GM12878 (cell line): ENCODE data around the gene CYP4F8. TPM values are rescaled to one million over a fixed set of nuclear protein-coding genes. Genes with fewer than 3 reads are reported as not detected.

Experiments used
- ATAC-seq: fragments of 200-7000 bp; cut with Tn5 transposase; 3 replicates; pipeline ENCODE4 v1.9.1; 2020; ENCODE audit warnings: mild to moderate bottlenecking, moderate library complexity
- BruUV-seq: library from RNA; stranded (reverse); fragments of 400-500 nt; replicated peaks from 2 replicates; lab custom pipeline; 2021; lab: Mats Ljungman, UMichigan
- CTCF ChIA-PET: fragments of 300-600 bp; sonication (Branson Sonifier 250); formaldehyde crosslinking; extraction: SDS; loops from one replicate; lab custom pipeline; 2021; ENCODE audit warnings: inconsistent platforms; lab: Yijun Ruan, JAX
- POLR2A ChIA-PET: fragments of 350-600 bp; formaldehyde crosslinking; extraction: SDS; loops from one replicate; lab custom pipeline; 2021; ENCODE audit warnings: inconsistent platforms; lab: Charles Lee
- RAD21 ChIA-PET: fragments of 300-600 bp; sonication (Branson Sonifier 250); formaldehyde crosslinking; loops from one replicate; lab custom pipeline; 2023; ENCODE audit warnings: antibody characterized with exemption; ENCODE audit not compliant: unreplicated experiment; lab: Charles Lee
- SMC1A ChIA-PET: fragments of 300-600 bp; sonication (Branson Sonifier 250); formaldehyde crosslinking; loops from one replicate; lab custom pipeline; 2023; ENCODE audit not compliant: unreplicated experiment, uncharacterized antibody; lab: Charles Lee
- DNase-seq: peaks from one replicate; pipeline ENCODE4 v3.0.0-alpha.2; 2011; ENCODE audit warnings: low read depth, low spot score
- FAIRE-seq: peaks from 3 replicates; lab custom pipeline; 2011; peaks lifted over from hg19 to GRCh38; lab: Jason Lieb, UNC
- H2AFZ ChIP-seq: 2 replicates; pipeline ENCODE4 v1.6.0; 2011; ENCODE audit warnings: low read depth, low read length, control low read depth; ENCODE audit not compliant: control insufficient read depth
- H3K27ac ChIP-seq: 2 replicates; pipeline ENCODE4 v1.5.1; 2011; ENCODE audit warnings: control low read depth; ENCODE audit not compliant: control insufficient read depth, insufficient read depth
- H3K27me3 ChIP-seq, 2 experiments: replicated peaks in 1 of 2; 2 replicates each; pipeline versions ENCODE4 v1.6.0 to v1.6.1; 2011; ENCODE audit warnings: low read length in 1 of 2; ENCODE audit not compliant: control insufficient read depth in 2 of 2, insufficient read depth in 2 of 2
- H3K36me3 ChIP-seq, 2 experiments: 2 replicates each; pipeline ENCODE4 v1.5.1; 2011; ENCODE audit warnings: low read length in 1 of 2; ENCODE audit not compliant: control insufficient read depth in 2 of 2, insufficient read depth in 2 of 2
- H3K4me1 ChIP-seq: 2 replicates; pipeline ENCODE4 v1.6.1; 2011; ENCODE audit warnings: mild to moderate bottlenecking, low read length, moderate library complexity, mixed read lengths; ENCODE audit not compliant: control insufficient read depth, insufficient read depth
- H3K4me2 ChIP-seq: 2 replicates; pipeline ENCODE4 v1.6.0; 2011; ENCODE audit warnings: control low read depth; ENCODE audit not compliant: control insufficient read depth, insufficient read depth
- H3K4me3 ChIP-seq: fragments of 200-600 bp; sonication (generic); 2 replicates; pipeline ENCODE4 v1.5.1; 2016
- H3K79me2 ChIP-seq: 2 replicates; pipeline ENCODE4 v1.6.0; 2011; ENCODE audit warnings: low read length; ENCODE audit not compliant: control insufficient read depth, insufficient read depth
- H3K9ac ChIP-seq: 2 replicates; pipeline ENCODE4 v1.8.0; 2011; ENCODE audit warnings: low read length, control low read depth, mixed read lengths; ENCODE audit not compliant: control insufficient read depth, insufficient read depth
- H3K9me3 ChIP-seq: replicated peaks from 3 replicates; pipeline ENCODE4 v1.5.1; 2011; ENCODE audit warnings: mild to moderate bottlenecking, low read length; ENCODE audit not compliant: control insufficient read depth, insufficient read depth
- H4K20me1 ChIP-seq: 2 replicates; pipeline ENCODE4 v1.6.0; 2011; ENCODE audit not compliant: control insufficient read depth, insufficient read depth
- BHLHE40 ChIP-seq, 2 experiments: fragments of 450-650 bp in 1 of 2; IDR thresholded peaks; 2 replicates each; pipeline ENCODE4 v1.6.1; 2011 to 2017; ENCODE audit warnings: low read depth in 2 of 2, borderline replicate concordance in 1 of 2, improper control_type of control experiment in 1 of 2, low read length in 1 of 2, mild to moderate bottlenecking in 1 of 2
- CBX5 ChIP-seq: sonication (generic); IDR thresholded peaks from 2 replicates; pipeline ENCODE4 v1.6.1; 2016; ENCODE audit warnings: low read depth, moderate library complexity, mild to moderate bottlenecking, inconsistent platforms
- EED ChIP-seq: sonication (generic); IDR thresholded peaks from 2 replicates; pipeline ENCODE4 v1.6.1; 2016; ENCODE audit warnings: antibody characterized with exemption, low read depth
- HDAC6 ChIP-seq: fragments of 200-600 bp; sonication (generic); IDR thresholded peaks from one replicate; pipeline ENCODE4 v1.8.0; 2017; ENCODE audit warnings: antibody characterized with exemption; ENCODE audit not compliant: unreplicated experiment
- LARP7 ChIP-seq: fragments of 450-650 bp; IDR thresholded peaks from 2 replicates; pipeline ENCODE4 v1.6.1; 2017; ENCODE audit warnings: mild to moderate bottlenecking
- NRF1 ChIP-seq: conservative IDR thresholded peaks from 2 replicates; pipeline ENCODE4 v1.6.1; 2011; ENCODE audit warnings: mild to moderate bottlenecking, low read depth, low read length, improper control_type of control experiment
- SREBF1 ChIP-seq: IDR thresholded peaks from 2 replicates; pipeline ENCODE4 v1.6.1; 2012; ENCODE audit warnings: mild to moderate bottlenecking, low read length
- STAT3 ChIP-seq: IDR thresholded peaks from 2 replicates; pipeline ENCODE4 v1.6.1; 2011; ENCODE audit warnings: low read depth, low read length, improper control_type of control experiment
- TARDBP ChIP-seq: IDR thresholded peaks from 2 replicates; pipeline ENCODE4 v1.6.1; 2016; ENCODE audit warnings: borderline replicate concordance
- YBX1 ChIP-seq: fragments of 450-650 bp; IDR thresholded peaks from 2 replicates; pipeline ENCODE4 v1.6.1; 2016; ENCODE audit warnings: antibody characterized with exemption
- ZNF274 ChIP-seq: IDR thresholded peaks from one replicate; pipeline ENCODE4 v1.8.0; 2011; ENCODE audit not compliant: insufficient read length, insufficient read depth
- ZZZ3 ChIP-seq: IDR thresholded peaks from 2 replicates; pipeline ENCODE4 v1.6.1; 2011; ENCODE audit warnings: low read depth; ENCODE audit not compliant: control insufficient read depth, insufficient read length
- WGBS: methylation state at CpG from one replicate; pipeline ENCODE4 v1.1.6; 2016; ENCODE audit warnings: low lambda C conversion rate; ENCODE audit not compliant: insufficient replicate concordance, insufficient coverage; ENCODE audit errors: missing lambda C conversion rate; 5-methylcytosine and 5-hydroxymethylcytosine counted together
- in situ Hi-C: fragments of 300-500 bp; cut with MboI; formaldehyde crosslinking; loops from 9 replicates; pipeline ENCODE4 v1.14.3; 2018; ENCODE audit warnings: mixed read lengths
- intact Hi-C: fragments of 100-400 bp; cut with micrococcal nuclease; formaldehyde crosslinking; loops from one replicate; pipeline ENCODE4 v1.14.2; 2022; ENCODE audit not compliant: unreplicated experiment
- polyA plus RNA-seq, 11 experiments: library from polyadenylated mRNA; depleted of rRNA in 4 of 11; unstranded in 6 of 11; stranded (reverse) in 5 of 11; fragments of >200 nt; fragmentation: Nextera tagmentation in 4 of 11; fragmentation: Illumina TruSeq in 1 of 11; extraction: Ambion mirVana in 4 of 11; extraction: Trizol in 1 of 11; gene quantifications; 1 replicate in 1 of 11; 2 replicates in 10 of 11; pipeline versions ENCODE4 v1.2.1 to v1.2.3, GENCODE V29; 2011 to 2016; ENCODE audit warnings: inconsistent platforms in 2 of 11, missing spikeins in 2 of 11, low read depth in 1 of 11
- total RNA-seq, 4 experiments: library from RNA; depleted of rRNA in 3 of 4; stranded (reverse); fragments of >200 nt in 3 of 4; fragmentation: Illumina TruSeq in 1 of 4; extraction: Trizol in 1 of 4; gene quantifications; 2 replicates each; pipeline versions ENCODE4 v1.2.1 to v1.2.3, GENCODE V29; 2013 to 2021
- TF ChIP-seq, protein P1 (sequence below): fragments of 450-650 bp; IDR thresholded peaks from 2 replicates; pipeline ENCODE4 v1.6.1; 2018; ENCODE audit warnings: mild to moderate bottlenecking, low read depth, moderate library complexity; ENCODE audit not compliant: partially characterized antibody
- TF ChIP-seq, protein P2 (sequence below): fragments of 450-650 bp; IDR thresholded peaks from 2 replicates; pipeline ENCODE4 v1.6.1; 2017; ENCODE audit warnings: mild to moderate bottlenecking, moderate library complexity

The CYP4F8 gene
- total and polyA plus RNA-seq, 10 of the 15 experiments (the other 5 are each of a cell fraction or from before 2014, with no cell fraction given) = not detected

DNA sequence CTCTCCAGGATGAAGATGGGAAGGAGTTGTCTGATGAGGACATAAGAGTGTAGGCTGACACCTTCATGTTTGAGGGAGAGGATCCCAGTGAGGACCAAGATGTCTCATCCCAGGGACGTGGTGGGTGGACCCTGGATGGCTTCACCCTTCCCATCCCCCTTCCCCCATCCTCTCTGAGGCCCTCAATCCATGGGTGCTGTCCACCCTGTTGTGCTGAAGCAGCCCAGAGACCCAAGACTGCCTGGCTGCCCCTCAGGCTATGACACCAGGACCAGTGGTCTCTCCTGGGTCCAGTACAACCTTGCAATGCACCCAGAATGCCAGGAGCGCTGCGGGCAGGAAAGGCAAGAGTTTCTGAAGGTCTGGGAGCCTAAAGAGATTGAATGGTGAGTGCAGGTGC, 54.4 kb downstream of the CYP4F8 start (continued):
- TF ChIP-seq, protein P1, sequence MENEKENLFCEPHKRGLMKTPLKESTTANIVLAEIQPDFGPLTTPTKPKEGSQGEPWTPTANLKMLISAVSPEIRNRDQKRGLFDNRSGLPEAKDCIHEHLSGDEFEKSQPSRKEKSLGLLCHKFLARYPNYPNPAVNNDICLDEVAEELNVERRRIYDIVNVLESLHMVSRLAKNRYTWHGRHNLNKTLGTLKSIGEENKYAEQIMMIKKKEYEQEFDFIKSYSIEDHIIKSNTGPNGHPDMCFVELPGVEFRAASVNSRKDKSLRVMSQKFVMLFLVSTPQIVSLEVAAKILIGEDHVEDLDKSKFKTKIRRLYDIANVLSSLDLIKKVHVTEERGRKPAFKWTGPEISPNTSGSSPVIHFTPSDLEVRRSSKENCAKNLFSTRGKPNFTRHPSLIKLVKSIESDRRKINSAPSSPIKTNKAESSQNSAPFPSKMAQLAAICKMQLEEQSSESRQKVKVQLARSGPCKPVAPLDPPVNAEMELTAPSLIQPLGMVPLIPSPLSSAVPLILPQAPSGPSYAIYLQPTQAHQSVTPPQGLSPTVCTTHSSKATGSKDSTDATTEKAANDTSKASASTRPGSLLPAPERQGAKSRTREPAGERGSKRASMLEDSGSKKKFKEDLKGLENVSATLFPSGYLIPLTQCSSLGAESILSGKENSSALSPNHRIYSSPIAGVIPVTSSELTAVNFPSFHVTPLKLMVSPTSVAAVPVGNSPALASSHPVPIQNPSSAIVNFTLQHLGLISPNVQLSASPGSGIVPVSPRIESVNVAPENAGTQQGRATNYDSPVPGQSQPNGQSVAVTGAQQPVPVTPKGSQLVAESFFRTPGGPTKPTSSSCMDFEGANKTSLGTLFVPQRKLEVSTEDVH = no peak

DNA sequence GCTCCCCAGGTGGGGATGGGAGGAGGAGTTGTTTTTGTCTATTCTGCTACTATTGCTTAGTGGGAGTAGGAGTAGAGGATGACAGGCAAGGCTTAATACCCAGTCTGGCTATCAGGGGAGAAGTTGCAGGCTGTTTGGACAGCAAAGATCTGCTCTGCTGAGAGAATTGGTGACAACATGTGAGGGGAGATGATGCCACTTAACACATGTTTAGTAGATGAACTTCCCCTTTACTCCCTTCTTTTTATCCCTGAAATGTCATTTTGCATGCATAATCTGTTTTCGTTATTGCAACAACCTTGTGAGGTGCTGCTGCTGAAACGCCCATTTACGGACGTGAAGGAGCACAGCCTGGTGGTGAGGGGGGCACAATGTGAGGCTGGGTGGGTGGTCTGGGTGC, 54.9 kb downstream of the CYP4F8 start:
- no peak overlapping the region for H3K4me3 ChIP-seq
- no peaks in the 10 kb centered on the region for H3K4me1 ChIP-seq
- ChIA-PET SMC1A (no interaction called here), CTCF (no interaction called here), RAD21 (no interaction called here), POLR2A (no interaction called here)
- 23% methylated on average over 4 of the region's 4 CpGs for WGBS
- intact Hi-C loops = no loop called here
- H4K20me1 ChIP-seq = no peaks in the 10 kb centered on the region
- no peaks in the 10 kb centered on the region for H3K36me3 ChIP-seq
- H3K27me3 ChIP-seq = no peaks in the 10 kb centered on the region
- H3K4me2 ChIP-seq = no peak overlapping the region
- H3K9me3 ChIP-seq = no peaks in the 10 kb centered on the region
- in situ Hi-C loops = loop anchor here (5.0 kb wide), 1 partner anchor 107 kb away; no protein-coding TSS in a partner anchor
- TF ChIP-seq NRF1 (no peak), STAT3 (no peak), LARP7 (no peak), EED (no peak), BHLHE40 (IDR thresholded peaks at IDR 0.05; ENCODE audit: borderline replicate concordance in 1 of 2, low read depth in 2 of 2, low read length in 1 of 2) (no peak), YBX1 (no peak), TARDBP (no peak), ZNF274 (no peak), ZZZ3 (no peak), HDAC6 (no peak), CBX5 (no peak), SREBF1 (no peak)
- TF ChIP-seq, protein P2, sequence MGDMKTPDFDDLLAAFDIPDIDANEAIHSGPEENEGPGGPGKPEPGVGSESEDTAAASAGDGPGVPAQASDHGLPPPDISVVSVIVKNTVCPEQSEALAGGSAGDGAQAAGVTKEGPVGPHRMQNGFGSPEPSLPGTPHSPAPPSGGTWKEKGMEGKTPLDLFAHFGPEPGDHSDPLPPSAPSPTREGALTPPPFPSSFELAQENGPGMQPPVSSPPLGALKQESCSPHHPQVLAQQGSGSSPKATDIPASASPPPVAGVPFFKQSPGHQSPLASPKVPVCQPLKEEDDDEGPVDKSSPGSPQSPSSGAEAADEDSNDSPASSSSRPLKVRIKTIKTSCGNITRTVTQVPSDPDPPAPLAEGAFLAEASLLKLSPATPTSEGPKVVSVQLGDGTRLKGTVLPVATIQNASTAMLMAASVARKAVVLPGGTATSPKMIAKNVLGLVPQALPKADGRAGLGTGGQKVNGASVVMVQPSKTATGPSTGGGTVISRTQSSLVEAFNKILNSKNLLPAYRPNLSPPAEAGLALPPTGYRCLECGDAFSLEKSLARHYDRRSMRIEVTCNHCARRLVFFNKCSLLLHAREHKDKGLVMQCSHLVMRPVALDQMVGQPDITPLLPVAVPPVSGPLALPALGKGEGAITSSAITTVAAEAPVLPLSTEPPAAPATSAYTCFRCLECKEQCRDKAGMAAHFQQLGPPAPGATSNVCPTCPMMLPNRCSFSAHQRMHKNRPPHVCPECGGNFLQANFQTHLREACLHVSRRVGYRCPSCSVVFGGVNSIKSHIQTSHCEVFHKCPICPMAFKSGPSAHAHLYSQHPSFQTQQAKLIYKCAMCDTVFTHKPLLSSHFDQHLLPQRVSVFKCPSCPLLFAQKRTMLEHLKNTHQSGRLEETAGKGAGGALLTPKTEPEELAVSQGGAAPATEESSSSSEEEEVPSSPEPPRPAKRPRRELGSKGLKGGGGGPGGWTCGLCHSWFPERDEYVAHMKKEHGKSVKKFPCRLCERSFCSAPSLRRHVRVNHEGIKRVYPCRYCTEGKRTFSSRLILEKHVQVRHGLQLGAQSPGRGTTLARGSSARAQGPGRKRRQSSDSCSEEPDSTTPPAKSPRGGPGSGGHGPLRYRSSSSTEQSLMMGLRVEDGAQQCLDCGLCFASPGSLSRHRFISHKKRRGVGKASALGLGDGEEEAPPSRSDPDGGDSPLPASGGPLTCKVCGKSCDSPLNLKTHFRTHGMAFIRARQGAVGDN = no peak
- TF ChIP-seq, protein P1 = no peak
- FAIRE-seq (no peak), ATAC-seq (no peak), DNase-seq (no peak)
- H3K27ac ChIP-seq = no peak overlapping the region
- no TSS peak for BruUV-seq
- no peak overlapping the region for H2AFZ ChIP-seq
- H3K79me2 ChIP-seq = no peaks in the 10 kb centered on the region
- no peak overlapping the region for H3K9ac ChIP-seq
